LoVo (cell line): Measurements from ENCODE around the gene ESR2.
"Not testable (repeated sequence)": the region's sequence is repeated elsewhere in the genome, so short reads cannot be mapped to it uniquely, and the experiment has no call there.

Source experiments
- DNase-seq: peaks from one replicate; pipeline ENCODE4 v3.0.0-alpha.2; 2016; ENCODE audit warnings: low spot score

Gene ESR2

GRCh38 chr14:64126548-64126947 is 167.6 kb downstream of the ESR2 start:
- no peak for DNase-seq

- DNase-seq, result no peak
Measured at GRCh38 chr14:64125270-64125669, 168.9 kb downstream of the ESR2 start.

GRCh38 chr14:64123241-64123822 is 170.8 kb downstream of the ESR2 start:
- DNase-seq, result no peak

GRCh38 chr14:64119980-64120379 is 174.2 kb downstream of the ESR2 start:
- no peak for DNase-seq

GRCh38 chr14:64119500-64119899 is 174.7 kb downstream of the ESR2 start:
- no peak for DNase-seq

- DNase-seq, result no peak
Measured at GRCh38 chr14:64118892-64119291, 175.3 kb downstream of the ESR2 start.

GRCh38 chr14:64118403-64118742 is 175.8 kb downstream of the ESR2 start:
- not testable (repeated sequence) for DNase-seq

GRCh38 chr14:64117671-64118402 is 176.3 kb downstream of the ESR2 start:
- no peak for DNase-seq

GRCh38 chr14:64115401-64115800 is 178.8 kb downstream of the ESR2 start:
- DNase-seq, result no peak

GRCh38 chr14:64114796-64115195 is 179.4 kb downstream of the ESR2 start:
- no peak for DNase-seq

- DNase-seq, result no peak
Measured at GRCh38 chr14:64114166-64114565, 180.0 kb downstream of the ESR2 start.

- DNase-seq, result no peak
Measured at GRCh38 chr14:64112867-64113678, 181.1 kb downstream of the ESR2 start.

GRCh38 chr14:64110802-64111201 is 183.4 kb downstream of the ESR2 start:
- DNase-seq, result no peak

- DNase-seq, result no peak
Measured at GRCh38 chr14:64109819-64110554, 184.2 kb downstream of the ESR2 start.

GRCh38 chr14:64107438-64107837 is 186.7 kb downstream of the ESR2 start:
- DNase-seq, result no peak

- DNase-seq, result no peak
Measured at GRCh38 chr14:64098120-64098519, 196.1 kb downstream of the ESR2 start.

- no peak for DNase-seq
Measured at GRCh38 chr14:64095620-64096019, 198.6 kb downstream of the ESR2 start.

- DNase-seq, result no peak
Measured at GRCh38 chr14:64092940-64093339, 201.2 kb downstream of the ESR2 start.

GRCh38 chr14:64092338-64092737 is 201.8 kb downstream of the ESR2 start:
- DNase-seq, result no peak

GRCh38 chr14:64091217-64091616 is 203.0 kb downstream of the ESR2 start:
- no peak for DNase-seq

GRCh38 chr14:64089920-64090319 is 204.3 kb downstream of the ESR2 start:
- no peak for DNase-seq

GRCh38 chr14:64088647-64088964 is 205.6 kb downstream of the ESR2 start:
- no peak for DNase-seq

GRCh38 chr14:64082837-64083236 is 211.3 kb downstream of the ESR2 start:
- no peak for DNase-seq
